ENCODE measurements around the gene COX6B2.
A peak's percentile ranks its signal among the peaks of the same experiment; 100 is the strongest.

The COX6B2 gene

DNA sequence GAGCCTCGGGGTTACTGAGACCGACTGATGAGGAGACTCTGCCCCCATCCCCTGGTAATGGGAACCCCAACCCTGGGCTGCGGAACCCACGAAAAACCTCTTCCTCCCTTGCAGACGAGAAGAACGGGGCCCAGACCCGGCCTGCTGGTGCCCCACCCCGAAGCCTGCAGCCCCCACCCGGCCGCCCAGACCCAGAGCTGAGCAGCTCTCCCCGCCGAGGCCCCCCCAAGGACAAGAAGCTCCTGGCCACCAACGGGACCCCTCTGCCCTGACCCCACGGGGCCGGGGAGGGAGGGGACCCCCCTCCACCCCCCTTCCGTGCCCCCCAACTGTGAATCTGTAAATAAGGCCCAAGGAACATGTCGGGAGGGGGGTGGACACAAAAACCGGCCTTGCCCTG lies 42.7 kb downstream of the COX6B2 start:
- no peak for DNase-seq

DNA sequence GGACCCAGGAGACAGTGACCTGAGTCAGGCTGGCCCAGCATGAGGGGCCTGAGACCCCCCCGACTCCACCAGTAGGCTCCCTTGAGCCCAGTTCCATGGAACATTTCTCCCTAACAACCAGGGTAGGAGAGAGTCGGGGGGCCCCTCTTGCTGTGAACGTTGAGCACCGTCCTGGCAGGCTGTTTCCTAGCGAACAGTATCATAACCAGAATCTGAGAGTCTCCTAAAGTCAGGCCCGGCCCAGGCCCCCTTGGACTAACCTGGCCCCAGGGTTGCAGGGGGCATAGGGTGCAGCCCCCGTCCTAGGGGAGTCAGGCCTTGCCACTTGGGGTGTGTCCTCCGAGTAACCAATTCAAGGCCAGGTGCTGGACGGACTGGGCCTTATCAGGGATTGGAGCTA lies 43.1 kb downstream of the COX6B2 start:
- DNase-seq = no peak

DNA sequence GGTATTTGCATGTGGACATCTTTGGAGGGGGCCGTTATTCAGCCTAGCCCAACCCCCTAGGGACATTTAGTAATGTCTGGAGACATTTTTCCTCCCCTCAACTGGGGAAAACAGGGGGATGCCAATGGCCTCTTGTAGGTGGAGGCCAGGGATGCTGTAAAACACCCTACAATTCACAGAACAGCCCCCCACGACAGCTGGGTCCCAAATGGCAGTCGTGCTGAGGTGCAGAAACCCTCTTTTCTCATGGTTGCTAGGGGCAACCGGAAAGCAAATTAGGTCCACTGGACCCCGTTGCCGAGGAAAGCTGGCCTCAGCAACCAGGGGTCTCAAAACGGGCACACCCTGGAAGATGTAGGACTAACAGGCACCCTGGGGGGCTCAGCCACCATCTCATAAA lies 44.0 kb downstream of the COX6B2 start:
- no peak for DNase-seq

DNA sequence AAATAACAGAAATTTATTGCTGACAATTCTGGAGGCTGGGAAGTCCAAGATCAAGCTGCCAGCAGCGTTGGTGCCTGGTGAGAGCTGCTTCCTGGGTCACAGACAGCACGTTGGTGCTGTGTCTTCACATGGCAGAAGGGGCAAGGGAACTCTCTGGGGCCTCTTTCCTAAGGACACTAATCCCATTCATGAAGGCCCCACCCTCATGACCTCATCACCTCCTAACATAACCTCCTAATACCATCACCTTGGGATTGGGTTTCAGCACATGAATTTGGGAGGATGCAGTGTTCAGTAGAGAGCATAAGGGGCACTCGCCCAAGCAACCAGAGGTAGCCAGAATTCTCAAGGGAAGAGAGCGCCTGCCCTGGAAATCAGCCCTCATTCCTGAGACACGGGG lies 45.1 kb downstream of the COX6B2 start:
- no peak for DNase-seq

DNA sequence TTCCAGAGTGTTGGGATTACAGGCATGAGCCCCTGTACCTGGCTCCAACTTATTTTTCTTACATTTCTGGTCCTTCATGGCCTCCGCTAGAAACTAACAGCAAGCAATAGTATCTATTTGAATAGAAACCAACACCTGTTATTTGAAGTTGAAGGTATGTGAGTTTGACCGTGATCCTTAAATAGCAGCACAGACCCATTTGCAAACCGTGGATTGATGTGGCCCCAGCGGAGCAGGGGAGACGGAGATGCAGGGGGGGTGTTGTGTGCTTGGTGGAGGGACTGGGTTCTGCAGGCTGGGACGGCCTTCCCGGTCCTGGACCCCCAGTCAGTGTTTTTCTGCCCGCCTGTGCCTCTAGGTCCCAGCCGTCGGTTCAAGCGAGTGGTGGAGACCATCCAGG lies 46.2 kb downstream of the COX6B2 start:
- no peak for DNase-seq

DNA sequence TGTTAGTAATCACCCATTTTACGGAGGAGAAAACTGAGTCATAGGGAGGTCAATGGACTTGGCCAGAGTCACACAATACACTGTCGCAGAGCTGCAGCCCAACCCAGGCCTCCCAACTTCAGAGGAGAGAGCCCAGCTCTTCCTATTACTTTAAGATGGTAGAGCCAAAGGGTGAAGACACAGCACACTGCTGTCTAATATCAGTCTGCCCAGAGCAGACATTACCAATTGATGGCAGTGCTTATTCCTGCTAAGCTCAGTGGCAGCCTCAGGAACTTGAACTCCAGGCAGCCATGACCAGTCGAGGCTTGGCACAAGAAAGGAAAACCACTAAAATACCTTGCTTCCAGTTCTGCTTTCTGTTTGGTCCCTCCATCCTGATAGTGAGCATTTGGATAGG lies 47.8 kb downstream of the COX6B2 start:
- DNase-seq = no peak

DNA sequence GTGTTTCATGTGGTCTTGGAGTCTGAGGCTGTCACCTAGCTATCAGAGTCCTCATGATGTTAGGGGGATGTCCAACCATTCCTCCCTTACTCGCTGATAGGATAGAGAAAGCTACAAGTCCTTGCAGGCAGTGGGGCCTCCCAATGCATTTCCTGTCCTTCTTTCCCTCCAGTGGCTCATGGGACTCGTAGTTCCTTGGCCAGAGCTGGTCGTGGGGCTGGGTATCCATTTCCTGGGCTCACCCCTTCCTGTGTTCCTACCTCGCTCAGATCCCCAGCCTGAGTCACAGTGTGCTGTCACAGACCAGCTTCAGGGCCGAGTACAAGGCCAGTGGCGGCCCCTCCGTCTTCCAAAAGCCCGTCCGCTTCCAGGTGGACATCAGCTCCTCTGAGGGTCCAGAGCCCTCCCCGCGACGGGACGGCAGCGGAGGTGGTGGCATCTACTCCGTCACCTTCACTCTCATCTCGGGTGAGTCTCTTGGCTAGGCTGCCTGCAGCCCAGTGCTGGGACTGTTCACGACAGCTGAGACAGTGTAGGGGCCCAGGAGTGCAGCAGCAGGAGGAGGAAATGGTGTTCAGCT lies 48.4 kb downstream of the COX6B2 start:
- no peak for DNase-seq

DNA sequence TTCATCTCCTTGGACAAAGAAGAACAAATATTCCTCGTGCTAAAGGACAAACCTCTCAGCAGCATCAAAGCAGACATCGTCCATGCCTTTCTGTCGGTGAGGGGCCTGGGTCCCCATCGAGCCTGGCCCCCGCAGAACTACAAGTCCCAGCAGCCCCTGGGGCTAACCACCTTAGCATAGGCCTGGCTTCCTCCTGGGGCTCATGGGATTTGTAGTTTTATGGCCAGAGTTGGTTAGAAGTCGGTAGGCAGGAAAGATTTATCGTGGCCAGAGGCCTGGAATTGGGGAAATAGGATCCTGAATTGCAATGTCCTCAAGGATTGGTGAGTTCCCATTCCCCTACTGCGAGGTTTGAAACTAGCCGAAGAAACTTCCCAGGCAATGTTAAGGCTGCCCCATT lies 49.0 kb downstream of the COX6B2 start:
- DNase-seq = peak in 5 of 6 experiments; percentile 40 to 62 (median 52)

DNA sequence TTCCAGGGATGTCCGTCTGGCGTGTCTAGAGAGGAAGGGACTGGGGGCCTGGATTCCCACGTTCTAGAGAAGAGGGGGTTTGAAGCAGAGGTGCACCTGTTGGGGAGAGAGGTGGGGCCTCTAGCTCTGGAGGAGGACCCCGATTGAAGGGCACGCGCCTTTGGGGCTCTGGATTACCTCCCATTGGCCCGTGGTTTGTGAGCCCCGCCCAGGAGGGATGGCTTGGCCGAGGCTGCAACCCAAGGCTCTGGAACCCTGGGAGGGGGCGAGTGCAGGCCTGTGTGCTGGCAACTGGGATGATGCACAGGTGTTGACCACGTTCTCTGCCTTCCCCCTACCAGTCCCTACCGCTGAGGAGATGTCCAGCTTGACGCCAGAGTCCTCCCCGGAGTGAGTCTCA lies 49.5 kb downstream of the COX6B2 start:
- DNase-seq = no peak

DNA sequence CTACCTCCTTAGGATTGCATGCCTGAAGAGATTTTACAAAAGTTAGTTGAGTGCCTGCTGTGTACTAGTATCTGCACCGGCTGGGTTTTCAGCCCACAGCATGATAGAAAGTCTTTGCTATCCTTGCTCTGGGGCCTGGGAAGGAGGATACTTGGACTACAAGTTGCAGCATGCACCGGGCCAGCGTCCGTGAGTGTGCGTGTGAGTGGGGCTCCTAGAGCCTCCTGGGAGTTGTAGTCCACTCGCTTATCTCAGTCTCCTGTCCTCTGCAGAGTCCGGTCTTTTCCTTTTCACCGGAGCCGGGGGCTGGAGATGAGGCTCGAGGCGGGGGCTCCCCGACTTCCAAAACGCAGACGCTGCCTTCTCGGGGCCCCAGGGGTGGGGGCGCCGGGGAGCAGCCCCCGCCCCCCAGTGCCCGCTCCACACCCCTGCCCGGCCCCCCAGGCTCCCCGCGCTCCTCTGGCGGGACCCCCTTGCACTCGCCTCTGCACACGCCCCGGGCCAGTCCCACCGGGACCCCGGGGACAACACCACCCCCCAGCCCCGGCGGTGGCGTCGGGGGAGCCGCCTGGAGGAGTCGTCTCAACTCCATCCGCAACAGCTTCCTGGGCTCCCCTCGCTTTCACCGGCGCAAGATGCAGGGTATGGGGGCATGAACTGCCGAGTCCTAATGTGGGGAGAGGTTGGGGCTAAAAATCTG lies 50.1 kb downstream of the COX6B2 start:
- no peak for DNase-seq

DNA sequence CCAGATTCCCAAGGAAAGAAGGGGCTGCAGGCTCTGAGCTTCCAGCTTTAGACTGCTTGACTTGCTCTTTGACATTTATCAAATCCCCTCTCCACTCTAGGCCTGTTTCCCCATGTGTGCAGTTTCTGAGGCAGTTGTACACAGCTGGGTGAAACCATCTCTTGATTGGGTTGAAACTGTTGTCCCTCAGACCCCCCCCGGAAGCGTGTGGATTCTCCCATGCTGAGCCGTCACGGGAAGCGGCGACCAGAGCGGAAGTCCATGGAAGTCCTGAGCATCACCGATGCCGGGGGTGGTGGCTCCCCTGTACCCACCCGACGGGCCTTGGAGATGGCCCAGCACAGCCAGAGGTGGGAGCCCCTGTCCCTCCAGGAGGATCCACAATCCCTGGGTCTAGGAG lies 51.0 kb downstream of the COX6B2 start:
- DNase-seq = no peak

DNA sequence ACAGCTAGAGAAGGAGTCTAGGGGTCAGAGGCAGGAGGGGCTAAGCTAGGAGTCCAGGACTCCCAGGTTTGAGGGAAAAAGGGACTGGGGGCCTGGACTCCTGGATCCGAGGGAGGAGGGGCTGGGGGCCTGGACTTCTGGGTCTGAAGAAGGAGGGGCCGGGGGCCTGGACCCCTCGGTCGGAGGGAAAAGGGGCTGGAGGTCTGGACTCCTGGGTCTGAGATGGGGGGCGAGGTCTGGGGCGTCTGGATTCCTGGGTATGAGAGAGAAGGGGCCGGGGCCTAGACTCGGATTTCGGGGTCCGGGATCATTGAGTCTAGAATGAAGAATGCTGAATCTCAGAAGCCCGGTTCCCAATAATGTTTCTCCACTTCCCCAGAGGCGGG lies 52.2 kb downstream of the COX6B2 start:
- no peak for DNase-seq

DNA sequence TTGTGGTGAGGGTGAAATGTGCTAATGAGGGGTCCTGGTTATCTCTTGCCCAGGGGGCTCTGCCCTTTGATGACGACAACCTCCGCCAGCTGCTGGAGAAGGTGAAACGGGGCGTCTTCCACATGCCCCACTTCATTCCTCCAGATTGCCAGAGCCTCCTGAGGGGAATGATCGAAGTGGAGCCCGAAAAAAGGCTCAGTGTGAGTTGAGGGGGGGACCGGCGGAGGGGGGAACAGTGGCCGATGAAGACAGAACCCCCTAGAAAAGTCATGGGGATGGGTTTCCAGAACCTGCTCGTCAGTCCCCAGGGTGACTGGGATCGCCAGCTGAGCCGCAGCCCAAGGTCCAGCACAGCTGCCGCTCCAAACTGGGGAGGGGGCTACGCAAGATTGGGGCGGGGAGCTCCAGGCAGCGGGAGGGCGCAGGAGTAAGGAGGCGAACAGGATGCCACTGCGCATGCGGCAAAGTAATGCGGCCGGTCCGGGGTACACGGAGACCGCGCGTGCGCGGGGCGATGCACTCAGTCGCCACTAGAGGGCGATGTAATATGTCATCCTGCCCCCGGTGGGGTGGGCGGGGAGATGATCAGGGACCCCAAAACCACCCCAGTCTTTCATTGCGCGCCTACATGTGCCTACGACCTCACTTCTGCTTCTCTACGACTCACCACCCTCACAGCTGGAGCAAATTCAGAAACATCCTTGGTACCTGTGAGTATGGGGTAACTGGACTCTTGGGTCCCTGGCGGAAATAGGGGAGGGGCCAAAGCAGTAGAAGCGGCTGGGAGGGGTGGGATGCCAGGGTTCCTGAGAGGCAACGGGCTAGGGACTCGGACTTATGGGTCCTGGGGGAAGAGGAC lies 52.8 kb downstream of the COX6B2 start:
- peak; percentile 76 to 95 (median 92) for DNase-seq

DNA sequence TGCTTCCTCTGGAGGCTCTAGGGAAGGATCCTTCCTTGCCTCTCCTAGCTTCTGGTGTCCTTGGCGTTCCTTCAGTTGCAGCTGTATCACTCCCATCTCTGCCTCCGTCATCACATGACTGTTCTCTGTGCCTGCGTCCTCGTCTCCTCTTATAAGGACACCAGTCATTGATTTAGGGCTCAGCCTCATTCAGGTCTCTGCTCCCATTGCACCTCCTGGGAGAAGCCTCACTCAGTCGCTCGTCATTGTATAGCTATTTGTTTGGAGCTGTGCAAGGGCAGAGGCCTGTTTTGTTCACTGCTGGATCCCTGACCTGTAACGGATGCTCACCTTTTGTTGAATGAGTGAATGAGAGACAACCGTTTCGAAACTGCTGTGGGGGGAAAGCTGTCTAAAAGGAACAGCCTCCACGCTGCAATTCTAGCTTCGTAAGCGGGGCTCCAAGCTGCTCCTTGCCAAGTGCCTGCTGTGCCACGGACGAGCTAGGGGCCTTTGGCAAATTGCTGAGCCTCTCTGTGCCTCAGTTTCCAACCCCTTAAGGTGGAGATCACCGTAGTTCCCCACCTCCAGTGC lies 53.5 kb downstream of the COX6B2 start:
- DNase-seq = no peak

DNA sequence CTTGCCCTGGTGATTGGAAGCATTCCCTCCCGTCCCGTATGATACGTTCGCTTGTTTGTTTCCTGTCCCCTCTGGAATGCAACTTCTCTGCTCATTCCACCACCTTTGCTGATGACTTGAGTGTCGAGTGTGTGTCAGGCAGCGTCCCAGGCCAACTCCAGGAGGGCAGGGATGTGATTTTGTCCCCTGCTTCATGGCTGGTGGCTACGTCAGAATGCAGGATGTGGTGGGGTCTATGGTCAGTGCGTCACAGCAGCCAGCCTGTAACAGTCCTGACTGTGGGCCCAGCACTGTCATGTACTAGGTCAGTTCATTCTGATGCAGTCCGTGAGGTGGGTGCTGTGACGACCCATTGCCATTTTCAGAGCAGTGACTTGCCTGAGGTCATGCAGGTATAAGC lies 54.5 kb downstream of the COX6B2 start:
- DNase-seq = no peak

All from stimulated activated naive CD4-positive, alpha-beta T cell (primary cell).